K562 (cell line): ENCODE measurements around the gene MAP1LC3B. TPM values are rescaled to one million over a fixed set of nuclear protein-coding genes. Genes with fewer than 3 reads are reported as not detected.
"Not testable (repeated sequence)": the region's sequence is repeated elsewhere in the genome, so short reads cannot be mapped to it uniquely, and the experiment has no call there.

Source experiments
- ATAC-seq: fragments of 200-7000 bp; cut with Tn5 transposase; 3 replicates; pipeline ENCODE4 v1.9.1; 2020; ENCODE audit warnings: moderate library complexity
- BruUV-seq: library from RNA; stranded (reverse); fragments of 400-500 nt; replicated peaks from 2 replicates; lab custom pipeline; 2021; lab: Mats Ljungman, UMichigan
- CTCF ChIA-PET: fragments of 300-600 bp; formaldehyde crosslinking; extraction: SDS; loops from one replicate; lab custom pipeline; 2021; ENCODE audit warnings: low intra/inter-chr PET ratio; lab: Yijun Ruan, JAX
- POLR2A ChIA-PET: fragments of 300-600, 350-650 bp; sonication (Branson Sonifier 250); formaldehyde crosslinking; extraction: SDS; loops from one replicate; lab custom pipeline; 2021; ENCODE audit warnings: antibody characterized with exemption, inconsistent platforms; lab: Yijun Ruan, JAX
- DNase-seq, 4 experiments: peaks; one replicate each; pipeline versions ENCODE4 v3.0.0 to v3.0.0-alpha.2; 2011 to 2018; ENCODE audit warnings: low spot score in 3 of 4, mixed read lengths in 3 of 4; ENCODE audit errors: extremely low read depth in 1 of 4
- FAIRE-seq: peaks from 2 replicates; lab custom pipeline; 2011; peaks lifted over from hg19 to GRCh38; lab: Jason Lieb, UNC
- H2AFZ ChIP-seq: 2 replicates; pipeline ENCODE4 v1.6.0; 2011; ENCODE audit warnings: low read depth, low read length, control low read depth, inconsistent platforms
- H3K27ac ChIP-seq: fragments of 200-600 bp; 3 replicates; pipeline ENCODE4 v1.8.0; 2011; ENCODE audit warnings: low read depth, mild to moderate bottlenecking, control low read depth, inconsistent platforms, low read length, moderate library complexity, mixed read lengths; ENCODE audit errors: extremely low read depth
- H3K27me3 ChIP-seq, 2 experiments: fragments of 300-600 bp in 1 of 2; 2 replicates in 1 of 2; 3 replicates in 1 of 2; pipeline versions ENCODE4 v1.6.0 to v1.8.0; 2011; ENCODE audit warnings: inconsistent platforms in 2 of 2, low read length in 2 of 2, mild to moderate bottlenecking in 1 of 2, mixed read lengths in 1 of 2, moderate library complexity in 1 of 2; ENCODE audit not compliant: control insufficient read depth in 2 of 2, insufficient read depth in 2 of 2
- H3K36me3 ChIP-seq: fragments of 300-600 bp; 3 replicates; pipeline ENCODE4 v1.8.0; 2011; ENCODE audit warnings: mild to moderate bottlenecking, low read length, inconsistent platforms; ENCODE audit not compliant: control insufficient read depth, insufficient read depth
- H3K4me1 ChIP-seq, 2 experiments: fragments of 200-600 bp in 1 of 2; replicated peaks in 1 of 2; 2 replicates in 1 of 2; 3 replicates in 1 of 2; pipeline versions ENCODE4 v1.5.1 to v1.8.0; 2011; ENCODE audit warnings: inconsistent platforms in 2 of 2, low read length in 2 of 2, mild to moderate bottlenecking in 1 of 2, mixed read lengths in 1 of 2, moderate library complexity in 1 of 2; ENCODE audit not compliant: control insufficient read depth in 2 of 2, insufficient read depth in 2 of 2
- H3K4me2 ChIP-seq: 2 replicates; pipeline ENCODE4 v1.6.1; 2011; ENCODE audit warnings: low read length, control low read depth, inconsistent platforms, mixed read lengths; ENCODE audit not compliant: insufficient read depth
- H3K4me3 ChIP-seq: fragments of 200-600 bp; sonication (generic), shearing (Covaris generic); 2 replicates; pipeline ENCODE4 v1.5.1; 2016; ENCODE audit warnings: control low read depth, inconsistent platforms
- H3K79me2 ChIP-seq: fragments of 200-600 bp; 3 replicates; pipeline ENCODE4 v1.8.0; 2011; ENCODE audit warnings: low read length, inconsistent platforms; ENCODE audit not compliant: control insufficient read depth, insufficient read depth
- H3K9ac ChIP-seq, 2 experiments: 2 replicates each; pipeline versions ENCODE4 v1.6.0 to v1.6.1; 2011; ENCODE audit warnings: low read depth in 2 of 2, low read length in 2 of 2, control low read depth in 1 of 2, inconsistent platforms in 1 of 2, mild to moderate bottlenecking in 1 of 2, mixed read lengths in 1 of 2; ENCODE audit not compliant: insufficient read depth in 1 of 2
- H3K9me1 ChIP-seq: one replicate; pipeline ENCODE4 v1.6.0; 2011; ENCODE audit warnings: inconsistent platforms, mild to moderate bottlenecking, low read length, moderate library complexity; ENCODE audit not compliant: control insufficient read depth, insufficient read depth
- H3K9me3 ChIP-seq: replicated peaks from 2 replicates; pipeline ENCODE4 v1.5.1; 2011; ENCODE audit warnings: low read depth, low read length, inconsistent platforms; ENCODE audit not compliant: control insufficient read depth, insufficient read depth
- H4K20me1 ChIP-seq: replicated peaks from 2 replicates; pipeline ENCODE4 v1.6.1; 2011; ENCODE audit warnings: low read length, inconsistent platforms, mixed read lengths; ENCODE audit not compliant: control insufficient read depth, insufficient read depth
- KDM5B ChIP-seq: fragments of 200-600 bp; sonication (generic); IDR thresholded peaks from 2 replicates; pipeline ENCODE4 v1.6.1; 2012; ENCODE audit warnings: low read depth, mild to moderate bottlenecking, moderate library complexity, low read length, control low read depth, inconsistent platforms; ENCODE audit not compliant: insufficient replicate concordance
- NFIC ChIP-seq: fragments of 450-650 bp; IDR thresholded peaks from 2 replicates; pipeline ENCODE4 v1.6.1; 2017; ENCODE audit warnings: mild to moderate bottlenecking, inconsistent platforms
- REST ChIP-seq, 2 experiments: fragments of 450-650 bp; formaldehyde crosslinking in 1 of 2; IDR thresholded peaks; 2 replicates each; pipeline versions ENCODE4 v1.4.0 to v1.6.1; 2014 to 2020; ENCODE audit warnings: mild to moderate bottlenecking in 2 of 2, borderline replicate concordance in 1 of 2, low read depth in 1 of 2
- WGBS: fragments of 100-300 bp; shearing (Covaris generic); methylation state at CpG from one replicate; pipeline ENCODE4 v1.1.6; 2016; ENCODE audit warnings: low coverage, mixed read lengths; ENCODE audit not compliant: insufficient coverage; ENCODE audit errors: missing lambda C conversion rate; 5-methylcytosine and 5-hydroxymethylcytosine counted together
- in situ Hi-C: fragments of 300-500 bp; cut with MboI; formaldehyde crosslinking; loops from 4 replicates; pipeline ENCODE4 v1.15.0; 2018; ENCODE audit warnings: inconsistent platforms, mixed read lengths
- intact Hi-C: fragments of 100-400 bp; cut with micrococcal nuclease; formaldehyde crosslinking; loops from 2 replicates; pipeline ENCODE4 v1.14.2; 2022
- polyA plus RNA-seq, 8 experiments: library from polyadenylated mRNA; depleted of rRNA in 4 of 8; stranded (reverse) in 5 of 8; unstranded in 3 of 8; fragments of >200 nt; fragmentation: Nextera tagmentation in 2 of 8; fragmentation: Illumina TruSeq in 1 of 8; extraction: Ambion mirVana in 2 of 8; extraction: Trizol in 1 of 8; gene quantifications; 2 replicates each; pipeline versions ENCODE4 v1.2.1 to v1.2.3, GENCODE V29; 2011 to 2014; ENCODE audit warnings: inconsistent platforms in 1 of 8, missing spikeins in 1 of 8
- total RNA-seq, 7 experiments: library from RNA; depleted of rRNA in 6 of 7; stranded (reverse); fragments of >200 nt in 6 of 7; fragmentation: Illumina TruSeq in 2 of 7; extraction: Trizol in 2 of 7; gene quantifications; 2 replicates each; pipeline versions ENCODE4 v1.2.1 to v1.2.3, GENCODE V29; 2011 to 2021; ENCODE audit warnings: low replicate concordance in 1 of 7

MAP1LC3B gene
- total and polyA plus RNA-seq, 9 of the 15 experiments (the other 6 are each of a cell fraction or from before 2014, with no cell fraction given) = 16.0 to 81.5 (median 36.7) TPM

DNA sequence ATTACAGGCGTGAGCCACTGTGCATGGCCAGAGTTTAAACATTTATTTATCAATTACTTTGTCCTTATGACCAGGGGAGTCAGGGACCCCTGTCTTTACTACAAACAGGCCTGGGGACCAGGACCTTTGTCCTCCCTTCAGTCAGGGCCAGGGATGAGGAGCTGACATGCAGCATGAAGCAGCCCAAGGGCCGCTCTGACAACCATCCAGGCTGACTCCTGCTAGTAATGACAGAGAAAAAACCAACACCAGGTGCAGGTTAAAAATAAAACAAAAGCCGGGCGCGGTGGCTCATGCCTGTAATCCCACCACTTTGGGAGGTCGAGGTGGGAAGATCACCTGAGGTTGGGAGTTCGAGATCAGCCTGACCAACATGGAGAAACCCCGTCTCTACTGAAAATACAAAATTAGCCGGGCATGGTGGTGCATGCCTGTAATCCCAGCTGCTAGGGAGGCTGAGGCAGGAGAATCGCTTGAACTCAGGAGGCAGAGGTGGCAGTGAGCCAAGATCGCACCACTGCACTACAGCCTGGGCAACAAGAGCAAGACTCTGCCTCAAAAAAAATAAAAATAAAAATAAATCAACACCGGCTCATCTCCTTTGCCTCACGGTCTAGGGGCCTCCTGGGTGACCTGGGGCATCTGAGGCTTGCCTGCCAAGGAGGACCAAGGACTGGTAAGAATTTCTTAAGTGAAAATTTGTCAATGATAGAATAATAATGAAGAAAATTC is 29.1 kb upstream of the MAP1LC3B start:
- peaks cover 71% of the 10 kb centered on the region for H3K36me3 ChIP-seq
- in situ Hi-C loops, H3K4me2 ChIP-seq, intact Hi-C loops, H2AFZ ChIP-seq, H3K4me3 ChIP-seq, H3K9me3 ChIP-seq, H3K9me1 ChIP-seq, H3K27me3 ChIP-seq, FAIRE-seq, H3K9ac ChIP-seq, H3K27ac ChIP-seq, ATAC-seq, DNase-seq, CTCF ChIA-PET, BruUV-seq: not testable (repeated sequence)
- peaks cover 22% of the 10 kb centered on the region for H4K20me1 ChIP-seq
- H3K4me1 ChIP-seq = peaks cover 17% of the 10 kb centered on the region in 2 experiments
- WGBS = 88% methylated on average over 12 of the region's 13 CpGs
- peak; percentile 57; the same call in 1 of the 2 replicates for TF ChIP-seq NFIC
- POLR2A ChIA-PET = interaction anchor here (0.6 to 2.3 kb wide), 7 partner anchors 10 to 190 kb away, joined by 3 to 13 read pairs (median 4); partner anchors contain the start of gene FBXO31
- H3K79me2 ChIP-seq = peaks cover 50% of the 10 kb centered on the region

DNA sequence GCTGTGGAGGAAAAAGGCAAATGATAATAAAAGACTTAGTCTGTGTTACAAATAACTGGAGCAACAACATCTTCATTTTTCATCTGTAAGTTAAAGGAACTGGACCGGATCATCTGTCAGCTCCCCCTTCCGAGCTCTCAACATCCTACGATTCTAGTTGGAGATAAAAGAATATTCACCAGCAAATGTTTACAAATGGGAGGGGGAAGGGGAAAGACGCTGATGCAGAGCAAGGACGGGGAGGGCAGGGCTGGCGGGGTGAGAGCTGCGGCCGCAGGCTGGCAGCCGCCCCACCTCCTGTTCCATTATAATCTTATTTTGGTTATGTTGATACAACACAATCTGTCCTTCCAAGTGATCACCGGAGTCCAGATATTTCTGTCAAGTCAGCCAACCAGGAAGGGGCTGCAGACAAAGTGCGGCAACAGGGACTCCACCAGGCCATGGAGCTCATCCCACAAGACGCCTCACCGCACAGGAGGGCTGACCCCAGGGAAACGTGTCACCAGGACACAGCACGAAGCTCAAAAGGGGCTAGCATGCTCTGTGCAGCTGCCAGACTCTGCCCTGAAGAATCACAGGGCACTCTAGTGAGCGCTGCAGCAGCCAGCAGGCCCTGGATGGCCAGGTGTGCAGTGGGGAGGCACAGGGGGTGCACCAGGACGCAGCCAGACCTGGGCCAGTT is 28.2 kb upstream of the MAP1LC3B start:
- in situ Hi-C loops (no loop called here), intact Hi-C loops (no loop called here)
- Histone ChIP-seq H3K36me3 (peaks cover 62% of the 10 kb centered on the region), H4K20me1 (peaks cover 22% of the 10 kb centered on the region), H3K27me3 (no peaks in the 10 kb centered on the region), H3K9ac (peak overlapping the region in 1 of 2 experiments; percentile 89; a peak in 2 of 4 replicates), H3K27ac (peak overlapping the region; percentile 37; the same call in 2 of the 3 replicates), H3K4me1 (peaks cover 17% of the 10 kb centered on the region in 2 experiments), H3K9me1 (peaks cover 2% of the 10 kb centered on the region), H3K4me2 (peak overlapping the region; percentile 39; the same call in 1 of the 2 replicates), H3K9me3 (no peaks in the 10 kb centered on the region), H3K79me2 (peaks cover 55% of the 10 kb centered on the region), H2AFZ (no peak overlapping the region), H3K4me3 (no peak overlapping the region)
- FAIRE-seq = no peak
- no TSS peak for BruUV-seq
- POLR2A ChIA-PET = interaction anchor here (0.6 to 2.3 kb wide), 12 partner anchors 10 to 189 kb away, joined by 3 to 13 read pairs (median 4); partner anchors contain the start of gene FBXO31
- CTCF ChIA-PET = no interaction called here
- WGBS = 26% methylated on average over 17 of the region's 17 CpGs
- peak in 2 of 4 experiments; percentile 47 to 63 for DNase-seq
- ATAC-seq = peak; percentile 81
- TF ChIP-seq REST (IDR thresholded peaks at IDR 0.05; ENCODE audit: borderline replicate concordance) (0 out of 2 replicates have a peak, but pooled peaks have one; percentile 5), REST (CRISPR knock-in tag; IDR thresholded peaks at IDR 0.05; ENCODE audit: low read depth) (no peak), KDM5B (no peak)
